Astrocyte (in vitro differentiated cells and primary cell): Measurements from ENCODE around the gene CPAMD8. TPM values are rescaled to one million over a fixed set of nuclear protein-coding genes. Genes with fewer than 3 reads are reported as not detected.

Experiments used
- DNase-seq: peaks from one replicate; pipeline ENCODE4 v3.0.0-alpha.2; 2010; ENCODE audit warnings: low read depth
- FAIRE-seq: peaks from 2 replicates; lab custom pipeline; 2011; peaks lifted over from hg19 to GRCh38; lab: Jason Lieb, UNC
- H2AFZ ChIP-seq: 2 replicates; pipeline ENCODE4 v1.6.0; 2012; ENCODE audit warnings: low read depth, low read length, inconsistent platforms
- H3K27ac ChIP-seq: 2 replicates; pipeline ENCODE4 v1.5.1; 2011; ENCODE audit warnings: low read depth, low read length, inconsistent platforms
- H3K27me3 ChIP-seq: 2 replicates; pipeline ENCODE4 v1.6.0; 2011; ENCODE audit warnings: low read length, inconsistent platforms; ENCODE audit not compliant: insufficient read depth
- H3K36me3 ChIP-seq: 2 replicates; pipeline ENCODE4 v1.5.1; 2011; ENCODE audit warnings: low read length, inconsistent platforms; ENCODE audit not compliant: insufficient read depth
- H3K4me1 ChIP-seq: 2 replicates; pipeline ENCODE4 v1.5.1; 2011; ENCODE audit warnings: low read length, inconsistent platforms; ENCODE audit not compliant: insufficient read depth
- H3K4me2 ChIP-seq: 2 replicates; pipeline ENCODE4 v1.6.0; 2012; ENCODE audit warnings: low read length, inconsistent platforms
- H3K4me3 ChIP-seq: 2 replicates; pipeline ENCODE4 v1.5.1; 2011; ENCODE audit warnings: low read depth, mild to moderate bottlenecking, low read length, inconsistent platforms; ENCODE audit not compliant: insufficient read depth
- H3K79me2 ChIP-seq: 2 replicates; pipeline ENCODE4 v1.6.0; 2012; ENCODE audit warnings: mild to moderate bottlenecking, low read length, inconsistent platforms; ENCODE audit not compliant: insufficient read depth
- H3K9ac ChIP-seq: 2 replicates; pipeline ENCODE4 v1.6.0; 2012; ENCODE audit warnings: mild to moderate bottlenecking, low read length, inconsistent platforms
- H3K9me3 ChIP-seq: 2 replicates; pipeline ENCODE4 v1.5.1; 2012; ENCODE audit warnings: low read depth, mild to moderate bottlenecking, low read length, inconsistent platforms; ENCODE audit not compliant: insufficient read depth
- H4K20me1 ChIP-seq: 2 replicates; pipeline ENCODE4 v1.6.0; 2012; ENCODE audit warnings: low read length, inconsistent platforms; ENCODE audit not compliant: insufficient read depth
- H3K27ac Mint-ChIP-seq: one replicate; pipeline ENCODE4 v1.8.0; 2021; ENCODE audit warnings: mild to moderate bottlenecking, mixed read lengths; ENCODE audit not compliant: unreplicated experiment
- H3K27me3 Mint-ChIP-seq: one replicate; pipeline ENCODE4 v1.8.0; 2021; ENCODE audit warnings: low read depth, mixed read lengths; ENCODE audit not compliant: unreplicated experiment
- H3K36me3 Mint-ChIP-seq: one replicate; pipeline ENCODE4 v1.8.0; 2021; ENCODE audit warnings: low read depth, mixed read lengths; ENCODE audit not compliant: unreplicated experiment
- H3K4me1 Mint-ChIP-seq: one replicate; pipeline ENCODE4 v1.8.0; 2021; ENCODE audit warnings: low read depth, mixed read lengths; ENCODE audit not compliant: unreplicated experiment
- H3K4me3 Mint-ChIP-seq: one replicate; pipeline ENCODE4 v1.8.0; 2021; ENCODE audit warnings: mild to moderate bottlenecking, moderate library complexity, mixed read lengths; ENCODE audit not compliant: unreplicated experiment
- H3K9me3 Mint-ChIP-seq: one replicate; pipeline ENCODE4 v1.8.0; 2021; ENCODE audit warnings: mild to moderate bottlenecking, mixed read lengths; ENCODE audit not compliant: unreplicated experiment
- CTCF ChIP-seq: IDR thresholded peaks from 2 replicates; pipeline ENCODE4 v1.5.1; 2011; ENCODE audit warnings: low read depth, mild to moderate bottlenecking, inconsistent platforms, low read length, moderate library complexity; ENCODE audit not compliant: insufficient read depth
- EZH2 ChIP-seq: IDR thresholded peaks from 2 replicates; pipeline ENCODE4 v1.6.1; 2012; ENCODE audit warnings: mild to moderate bottlenecking, low read length, inconsistent platforms; ENCODE audit not compliant: insufficient read depth
- total RNA-seq: library from RNA; stranded (reverse); gene quantifications from 2 replicates; pipeline ENCODE4 v1.2.1, GENCODE V29; 2021

CPAMD8 gene
- total RNA-seq, 1 donor from 2014 or later: 1.9 TPM

GRCh38 chr19:16856091-16856490 lies 170.5 kb downstream of the CPAMD8 start:
- Histone ChIP-seq H3K27me3 (no peaks in the 10 kb centered on the region), H4K20me1 (peaks cover 40% of the 10 kb centered on the region), H3K9me3 (no peaks in the 10 kb centered on the region), H3K27ac (no peak overlapping the region), H3K4me1 (peaks cover 5% of the 10 kb centered on the region), H3K4me3 (no peak overlapping the region), H2AFZ (no peak overlapping the region), H3K4me2 (no peak overlapping the region), H3K79me2 (peaks cover 17% of the 10 kb centered on the region), H3K9ac (no peak overlapping the region), H3K36me3 (peaks cover 24% of the 10 kb centered on the region)
- DNase-seq (no peak), FAIRE-seq (no peak)
- Mint-ChIP-seq H3K27ac (no peak overlapping the region), H3K9me3 (no peaks in the 10 kb centered on the region), H3K27me3 (no peaks in the 10 kb centered on the region), H3K36me3 (peaks cover 20% of the 10 kb centered on the region), H3K4me3 (no peak overlapping the region), H3K4me1 (peaks cover 2% of the 10 kb centered on the region)
- TF ChIP-seq CTCF: no peak
- no peak for TF ChIP-seq EZH2

DNA sequence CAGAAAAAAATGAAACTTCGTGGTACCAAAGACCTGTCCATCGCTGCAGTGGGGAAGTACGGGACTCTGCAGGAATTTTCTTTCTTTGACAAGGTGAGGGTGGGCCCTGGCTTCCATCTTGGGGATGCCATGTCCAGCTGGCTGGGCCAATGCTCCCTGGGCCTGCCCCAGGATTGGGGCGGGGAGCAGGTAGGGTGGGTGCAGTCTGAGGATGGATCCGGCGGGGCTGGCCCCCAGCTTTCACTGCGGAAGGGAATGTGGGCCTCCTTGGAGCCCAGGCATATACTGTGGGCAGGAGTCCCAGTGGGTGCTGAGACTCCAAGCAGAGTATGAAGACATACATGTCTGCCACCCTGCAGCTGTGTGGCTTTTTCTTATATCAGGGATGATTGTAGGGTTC lies 173.5 kb downstream of the CPAMD8 start:
- no peaks in the 10 kb centered on the region for H3K9me3 ChIP-seq
- Mint-ChIP-seq H3K36me3 (peaks cover 20% of the 10 kb centered on the region), H3K27ac (no peak overlapping the region), H3K27me3 (no peaks in the 10 kb centered on the region), H3K4me1 (peaks cover 11% of the 10 kb centered on the region), H3K9me3 (no peaks in the 10 kb centered on the region), H3K4me3 (no peak overlapping the region)
- no peak for FAIRE-seq
- H3K4me1 ChIP-seq: peaks cover 23% of the 10 kb centered on the region
- H3K4me3 ChIP-seq: no peak overlapping the region
- no peak overlapping the region for H3K9ac ChIP-seq
- no peak overlapping the region for H2AFZ ChIP-seq
- no peaks in the 10 kb centered on the region for H3K27me3 ChIP-seq
- DNase-seq: no peak
- H4K20me1 ChIP-seq: peaks cover 53% of the 10 kb centered on the region
- H3K36me3 ChIP-seq: peaks cover 31% of the 10 kb centered on the region
- H3K79me2 ChIP-seq: peaks cover 17% of the 10 kb centered on the region
- no peak for TF ChIP-seq CTCF
- no peak for TF ChIP-seq EZH2
- H3K27ac ChIP-seq: no peak overlapping the region
- H3K4me2 ChIP-seq: no peak overlapping the region

DNA sequence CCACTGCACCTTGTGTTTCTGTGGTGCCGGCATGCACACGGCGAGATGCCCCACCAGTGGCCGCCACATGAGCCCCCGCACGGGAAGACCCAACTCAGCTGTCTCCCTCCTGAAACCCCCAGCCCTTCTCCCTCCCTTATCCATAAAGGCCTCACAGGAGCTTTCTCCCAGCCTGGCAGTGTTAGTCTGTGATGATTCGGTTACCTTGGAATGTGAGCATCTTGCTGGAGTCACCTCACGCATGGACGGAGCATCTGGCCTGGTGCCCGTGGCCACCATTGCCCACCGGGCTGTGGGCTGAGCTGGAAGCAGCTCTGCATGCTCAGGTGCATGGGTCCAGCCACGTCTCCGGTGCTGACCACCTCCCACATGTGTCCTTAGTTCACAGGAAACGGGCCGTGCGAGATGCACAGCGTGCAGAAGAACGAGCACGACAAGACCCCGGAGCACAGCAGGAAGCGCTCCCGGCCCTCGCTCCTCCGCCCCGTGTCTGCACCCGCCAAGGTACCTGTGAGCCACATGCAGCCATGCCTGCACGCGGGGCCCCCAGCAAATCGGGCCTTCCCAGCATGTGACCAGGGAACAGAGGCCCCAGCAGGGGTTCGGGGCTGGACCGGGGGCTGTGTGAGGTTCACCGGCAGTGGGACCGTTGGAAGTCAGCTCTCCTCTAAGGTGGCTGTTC lies 175.4 kb downstream of the CPAMD8 start:
- Mint-ChIP-seq H3K36me3 (peaks cover 33% of the 10 kb centered on the region), H3K27ac (peak overlapping the region; percentile 92), H3K27me3 (no peaks in the 10 kb centered on the region), H3K9me3 (no peaks in the 10 kb centered on the region), H3K4me3 (peak overlapping the region; percentile 9), H3K4me1 (peaks cover 11% of the 10 kb centered on the region)
- Histone ChIP-seq H3K27ac (peak overlapping the region; percentile 71), H3K79me2 (peaks cover 21% of the 10 kb centered on the region), H3K9ac (peak overlapping the region; percentile 65), H3K36me3 (peaks cover 37% of the 10 kb centered on the region), H3K4me2 (peak overlapping the region; percentile 77), H3K4me1 (peaks cover 23% of the 10 kb centered on the region), H2AFZ (no peak overlapping the region), H3K27me3 (no peaks in the 10 kb centered on the region), H3K4me3 (no peak overlapping the region), H3K9me3 (no peaks in the 10 kb centered on the region), H4K20me1 (peaks cover 67% of the 10 kb centered on the region)
- peak; percentile 26 for FAIRE-seq
- DNase-seq: peak; percentile 74
- TF ChIP-seq EZH2 (no peak), CTCF (no peak)
